ENCODE measurements around the gene CHST15.
"Not testable (repeated sequence)": the region's sequence is repeated elsewhere in the genome, so short reads cannot be mapped to it uniquely, and the experiment has no call there.

Gene CHST15

GRCh38 chr10:124123156-124123555, 29.8 kb upstream of the CHST15 start:
- DNase-seq: no peak

DNA sequence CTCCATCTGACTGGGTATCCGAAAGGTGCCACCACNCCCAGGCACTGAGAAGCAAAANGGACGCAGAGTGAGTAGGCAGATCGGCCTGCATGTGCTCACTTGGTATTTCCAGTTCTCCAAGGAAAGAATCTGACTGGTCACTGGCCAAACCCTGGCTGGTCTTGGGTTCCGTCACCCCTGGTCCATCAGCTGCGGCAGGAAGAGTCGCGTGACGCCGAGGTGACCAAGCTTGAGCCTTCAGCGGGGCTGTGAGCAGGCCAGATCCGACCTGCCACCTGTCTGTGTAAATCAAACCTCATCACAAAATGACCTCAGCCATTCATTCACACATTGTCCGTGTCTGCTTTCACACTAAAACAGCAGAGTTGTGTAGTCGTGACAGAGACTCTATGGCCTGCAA, 28.8 kb upstream of the CHST15 start:
- no peak for DNase-seq

DNA sequence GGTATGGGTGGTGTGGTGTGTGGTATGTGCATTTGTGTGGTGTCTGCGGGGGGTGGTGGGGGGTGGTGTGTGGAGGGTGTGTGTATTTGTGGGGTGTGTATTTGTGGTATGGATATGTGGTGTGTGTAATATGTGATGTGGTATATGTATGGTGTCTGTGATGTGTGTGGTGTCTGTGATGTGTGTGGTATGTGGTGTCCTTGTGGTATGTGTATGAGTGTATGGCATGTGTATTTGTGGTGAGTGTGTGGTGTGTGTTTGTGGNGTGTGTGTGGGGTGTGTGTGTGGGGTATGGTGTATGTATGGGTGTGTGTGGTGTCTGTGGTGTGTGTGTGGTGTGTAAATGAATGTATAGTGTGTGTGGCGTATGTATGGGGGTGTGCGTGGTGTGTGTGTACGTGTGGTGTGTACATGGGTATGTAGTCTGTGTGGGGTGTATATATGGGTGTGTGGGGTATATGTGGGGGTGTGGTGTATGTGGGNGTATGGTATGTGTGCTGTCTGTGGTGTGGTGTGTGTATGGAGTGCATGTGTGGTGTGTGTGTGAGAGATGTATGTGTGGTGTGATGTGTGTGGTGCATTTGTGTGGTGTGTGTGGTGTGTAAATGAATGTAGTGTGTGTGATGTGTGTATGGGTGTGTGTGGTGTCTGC, 27.1 kb upstream of the CHST15 start:
- no peak for DNase-seq

DNA sequence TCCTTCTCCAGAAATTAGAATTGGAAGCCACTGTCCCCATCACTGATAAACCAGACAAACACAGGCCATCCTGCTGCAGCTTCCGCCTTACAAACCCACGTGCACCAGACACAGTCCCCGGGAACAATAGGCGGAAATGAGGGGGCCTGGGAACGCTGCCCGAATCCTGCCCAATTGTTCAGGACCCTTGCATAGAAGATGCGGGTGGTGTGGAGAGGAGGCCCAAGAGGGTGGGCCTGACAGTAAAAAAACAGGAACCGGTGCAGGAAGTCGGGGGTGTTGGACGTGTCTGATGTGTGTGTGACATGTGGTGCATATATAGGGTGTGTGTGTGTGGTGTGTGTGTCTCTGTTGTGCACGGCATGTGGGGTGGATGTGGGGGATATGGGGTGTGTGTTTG, 26.5 kb upstream of the CHST15 start:
- DNase-seq: no peak

- DNase-seq: no peak
These were observed 25.8 kb upstream of the CHST15 start for GRCh38 chr10:124119216-124119615.

DNA sequence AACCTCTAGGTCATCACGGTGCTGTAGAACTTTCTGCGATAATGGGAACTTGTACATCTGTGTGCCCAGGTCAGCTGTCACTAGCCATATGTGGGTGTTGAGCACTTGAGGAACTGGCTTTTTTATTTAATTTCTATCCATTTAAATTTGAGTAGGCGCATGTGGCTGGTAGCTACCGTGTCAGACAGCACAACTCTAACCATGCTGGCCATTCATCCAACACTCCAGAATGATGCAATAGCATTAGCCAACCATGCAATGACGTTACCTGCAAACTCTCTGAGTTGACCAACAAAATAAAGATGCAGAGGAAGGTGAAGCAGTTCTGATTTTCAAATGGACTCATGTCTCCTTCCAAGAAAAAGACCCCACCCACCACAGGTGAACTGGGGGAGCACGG, 24.4 kb upstream of the CHST15 start:
- no peak for DNase-seq

DNA sequence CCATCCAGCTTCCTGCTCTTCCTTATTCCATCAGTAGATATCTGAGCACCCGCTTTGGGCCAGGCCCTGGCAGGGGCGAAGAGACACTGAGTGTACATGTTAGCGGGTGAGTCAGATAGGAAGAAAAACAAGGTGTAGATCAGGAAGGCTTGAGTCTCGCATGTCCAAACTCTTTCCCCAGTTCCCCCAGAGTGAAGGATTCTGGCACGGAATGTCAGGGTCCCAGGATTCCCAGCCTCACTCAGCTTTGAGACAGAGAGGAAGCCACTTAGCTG, 24.1 kb upstream of the CHST15 start:
- DNase-seq: no peak

DNA sequence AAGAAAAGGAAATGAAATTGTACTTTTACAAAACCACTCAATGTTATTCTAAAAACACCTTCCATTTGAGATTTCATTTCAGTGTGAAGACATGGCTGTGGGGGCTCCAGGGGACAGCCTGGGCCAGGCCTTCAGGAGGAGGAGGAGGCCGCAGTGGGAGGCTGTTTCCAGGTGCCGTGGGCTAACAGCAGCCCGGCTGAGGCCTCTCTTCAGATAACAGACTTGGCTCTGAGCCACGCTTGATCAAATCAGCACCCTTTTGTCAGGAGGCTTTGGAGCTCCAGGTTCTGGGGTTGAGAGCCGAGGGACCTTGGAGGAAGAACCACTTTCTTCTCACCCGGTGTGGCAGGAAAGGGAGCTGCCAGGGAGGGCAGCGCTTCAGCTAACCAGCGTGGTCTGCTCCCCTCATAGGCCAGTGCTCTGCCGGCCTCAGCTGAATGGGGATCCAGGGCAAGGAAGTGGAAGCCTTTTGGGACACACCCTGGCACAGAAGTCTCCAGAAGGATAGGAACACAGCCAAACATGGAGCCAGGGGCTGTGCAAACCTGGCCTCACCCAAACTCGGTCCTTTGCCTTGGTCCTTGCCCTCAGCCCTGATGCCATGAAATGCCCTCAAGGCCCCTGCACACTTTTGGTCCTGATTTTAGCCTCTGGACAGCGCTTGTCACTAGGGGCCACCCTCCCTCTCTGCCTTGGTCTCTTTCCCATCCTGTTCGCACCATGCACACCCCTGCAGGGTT, 23.5 kb upstream of the CHST15 start:
- DNase-seq: no peak

GRCh38 chr10:124114696-124115095, 21.3 kb upstream of the CHST15 start:
- DNase-seq: no peak

DNA sequence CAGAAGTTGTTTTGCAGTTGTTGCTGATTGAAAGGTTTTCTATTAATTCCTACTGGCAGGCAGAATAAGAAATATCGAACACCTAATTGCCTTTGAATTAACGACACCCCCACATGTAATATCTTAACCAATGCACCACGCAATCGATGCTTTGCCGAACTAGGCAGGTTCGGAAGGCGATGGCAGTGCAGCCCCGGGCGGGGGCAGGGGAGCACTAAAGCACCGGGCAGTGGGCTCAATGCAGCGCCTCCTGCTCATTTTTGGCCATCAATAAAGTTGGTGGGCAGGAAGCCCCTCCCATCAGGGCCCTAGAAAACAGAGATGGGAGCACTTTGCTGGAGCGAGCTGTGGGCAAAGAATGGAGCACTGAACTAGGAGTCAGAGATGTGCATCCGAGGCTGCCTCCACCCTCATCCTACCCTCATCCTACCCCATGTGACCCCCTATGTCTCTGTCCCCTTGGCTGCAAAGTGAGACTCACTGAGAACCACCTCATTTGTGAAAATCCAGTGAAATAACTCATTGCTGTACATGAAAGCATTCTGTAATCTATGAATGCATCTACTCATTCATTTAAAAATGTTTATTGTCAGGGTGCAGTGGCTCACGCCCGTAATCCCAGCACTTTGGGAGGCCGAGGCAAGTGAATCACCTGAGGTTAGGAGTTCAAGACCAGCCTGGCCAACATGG, 19.6 kb upstream of the CHST15 start:
- no peak for DNase-seq

GRCh38 chr10:124110882-124111281, 17.5 kb upstream of the CHST15 start:
- DNase-seq: no peak

DNA sequence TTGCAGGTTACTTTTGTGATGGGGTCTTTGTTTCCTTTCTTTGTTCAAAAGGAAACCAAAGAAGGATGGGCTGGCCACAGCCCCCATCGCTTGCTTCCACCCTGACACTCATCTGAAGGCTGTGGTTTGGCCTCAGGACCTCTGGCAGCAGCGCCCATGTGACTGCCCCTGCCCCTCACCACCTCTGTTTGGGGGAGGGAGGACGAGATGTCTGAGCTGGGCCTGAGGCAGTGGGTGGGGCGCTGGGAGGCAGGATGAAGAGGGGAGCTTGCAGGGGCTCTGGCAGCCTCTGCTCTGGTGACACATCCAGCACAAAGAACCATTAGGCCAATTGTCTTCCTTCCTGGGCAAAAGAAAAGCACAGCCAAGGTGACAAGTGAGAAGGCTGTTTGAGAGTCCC, 15.9 kb upstream of the CHST15 start:
- no peak for DNase-seq

DNA sequence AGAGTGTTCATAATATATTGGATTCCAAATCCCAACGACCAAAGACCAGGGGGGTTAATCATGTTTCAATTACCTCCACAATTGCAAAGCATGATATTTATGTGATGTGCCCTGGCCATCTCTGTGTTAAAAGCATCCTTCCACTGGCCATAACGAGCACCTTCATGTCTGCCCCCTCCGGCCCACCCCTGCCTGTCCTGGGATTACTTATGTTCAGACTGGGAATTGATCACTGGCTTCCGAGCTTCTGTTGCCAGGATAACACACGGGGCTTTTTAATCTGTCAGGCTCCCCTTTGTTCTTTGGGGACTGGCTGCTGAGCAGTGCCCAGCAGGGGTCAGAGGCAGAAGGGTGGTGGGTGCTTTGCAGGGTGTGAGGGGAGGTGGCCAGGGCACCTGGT, 13.7 kb upstream of the CHST15 start:
- DNase-seq: no peak

GRCh38 chr10:124106241-124106879, 13.0 kb upstream of the CHST15 start:
- no peak for DNase-seq

DNA sequence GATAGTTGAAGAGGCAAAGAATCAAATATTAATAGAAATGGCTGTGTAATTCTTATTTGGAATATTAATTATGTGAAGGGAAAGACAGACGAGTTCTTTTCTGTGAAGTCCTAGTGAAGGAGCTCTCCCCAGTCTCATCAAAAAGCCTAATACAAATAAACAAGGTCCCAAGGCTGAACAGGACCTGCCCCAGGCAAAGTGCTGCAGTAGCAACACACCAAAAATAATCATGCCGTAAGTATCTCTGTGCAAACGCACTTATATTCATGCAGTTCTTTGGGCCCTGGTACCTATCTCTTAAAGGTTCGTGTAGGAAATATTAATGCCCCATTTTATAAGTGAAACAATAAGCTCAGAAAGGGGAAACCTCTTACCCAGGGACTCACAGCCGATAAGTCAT, 12.2 kb upstream of the CHST15 start:
- DNase-seq: no peak

- DNase-seq: no peak
These were observed 11.6 kb upstream of the CHST15 start for GRCh38 chr10:124105045-124105444.

- no peak for DNase-seq
These were observed 10.7 kb upstream of the CHST15 start for GRCh38 chr10:124104011-124104627.

GRCh38 chr10:124101351-124101750, 8.0 kb upstream of the CHST15 start:
- no peak for DNase-seq

DNA sequence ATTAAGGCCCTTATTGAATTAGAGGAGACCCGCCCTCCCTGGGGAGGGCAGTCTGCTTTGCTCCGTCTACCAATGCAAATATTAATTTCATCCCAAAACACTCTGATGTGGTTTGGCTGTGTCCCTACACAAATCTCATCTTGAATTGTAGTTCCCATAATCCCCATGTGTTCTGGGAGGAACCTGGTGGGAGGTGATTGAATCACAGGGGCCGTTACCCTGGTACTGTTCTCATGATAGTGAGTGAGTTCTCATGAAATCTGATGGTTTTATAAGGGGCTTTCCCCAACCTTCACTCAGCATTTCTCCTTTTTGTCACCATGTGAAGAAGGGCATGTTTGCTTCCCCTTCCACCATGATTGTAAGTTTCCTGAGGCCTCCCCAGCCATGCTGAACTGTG, 7.3 kb upstream of the CHST15 start:
- DNase-seq: not testable (repeated sequence)

GRCh38 chr10:124100124-124100523, 6.7 kb upstream of the CHST15 start:
- no peak for DNase-seq

DNA sequence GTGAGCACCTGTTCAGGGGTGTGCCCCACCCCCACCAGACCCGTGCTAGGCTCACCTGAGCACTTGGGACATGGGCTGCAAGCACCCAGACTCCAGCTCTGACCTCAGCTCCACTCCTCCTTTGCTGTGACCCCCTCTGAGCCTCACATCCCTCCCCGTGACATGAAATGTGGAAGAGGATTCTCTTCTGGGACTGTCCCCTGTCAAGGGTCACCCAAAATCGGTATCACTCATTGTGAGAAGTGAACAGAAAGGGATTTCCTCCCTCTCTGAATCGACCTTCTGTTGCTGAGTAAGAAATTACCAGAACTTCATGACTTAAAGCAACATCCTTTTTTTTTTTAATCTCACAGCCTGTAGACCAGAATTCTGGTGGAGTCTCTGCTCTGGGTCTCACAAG, 6.2 kb upstream of the CHST15 start:
- DNase-seq: no peak

DNA sequence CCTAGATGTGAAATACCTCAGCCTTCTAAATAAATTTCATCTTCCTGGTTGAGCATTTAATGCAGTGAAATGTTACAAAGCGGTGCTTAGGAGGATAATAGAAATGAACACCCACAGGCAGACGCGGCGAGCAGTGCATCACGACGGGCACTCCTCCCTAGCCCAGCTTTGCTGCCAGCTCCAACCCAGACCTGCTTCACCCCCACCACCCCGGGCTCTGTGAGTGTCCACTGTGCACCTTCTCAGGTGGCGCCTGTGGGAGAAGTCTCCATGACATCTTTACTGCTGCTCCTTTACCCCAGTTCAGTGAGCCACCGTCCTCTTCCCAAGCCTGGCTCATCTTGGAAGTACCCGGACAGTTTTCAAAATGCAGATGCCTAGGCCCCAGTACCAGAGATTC, 5.2 kb upstream of the CHST15 start:
- no peak for DNase-seq

- DNase-seq: no peak
These were observed 4.5 kb upstream of the CHST15 start for GRCh38 chr10:124097883-124098282.

DNA sequence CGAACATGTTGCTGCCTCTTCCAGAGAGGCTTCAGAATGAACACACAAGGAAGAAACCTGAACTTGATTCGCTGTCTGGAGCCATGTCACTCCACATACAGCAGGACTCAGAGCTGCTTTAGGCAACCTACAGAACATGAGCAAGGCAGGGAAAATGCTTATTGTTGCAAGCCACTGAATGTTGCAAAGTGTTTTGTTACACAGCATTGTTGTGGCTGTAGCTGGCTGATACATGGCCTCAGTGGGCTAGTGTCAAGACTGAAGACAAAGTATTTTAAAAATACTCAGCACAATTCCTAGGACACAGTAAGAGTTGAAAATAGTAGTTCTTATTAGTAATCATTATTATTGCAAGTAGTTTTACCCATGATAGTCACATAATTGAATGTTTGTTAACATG, 3.1 kb upstream of the CHST15 start:
- DNase-seq: no peak
